Glutamatergic neuron (in vitro differentiated cells): Measurements from ENCODE around the gene MSI2. TPM values are rescaled to one million over a fixed set of nuclear protein-coding genes. Genes with fewer than 3 reads are reported as not detected.

Experiments used
- DNase-seq: peaks from one replicate; pipeline ENCODE4 v3.0.0; 2022
- H3K27ac Mint-ChIP-seq: one replicate; pipeline ENCODE4 v1.8.0; 2020; ENCODE audit warnings: mild to moderate bottlenecking, mixed read lengths, inconsistent platforms; ENCODE audit not compliant: unreplicated experiment
- H3K27me3 Mint-ChIP-seq: one replicate; pipeline ENCODE4 v1.8.0; 2020; ENCODE audit warnings: mild to moderate bottlenecking, moderate library complexity, mixed read lengths, inconsistent platforms; ENCODE audit not compliant: unreplicated experiment
- H3K36me3 Mint-ChIP-seq: one replicate; pipeline ENCODE4 v1.8.0; 2020; ENCODE audit warnings: mild to moderate bottlenecking, mixed read lengths, inconsistent platforms; ENCODE audit not compliant: unreplicated experiment
- H3K4me1 Mint-ChIP-seq: one replicate; pipeline ENCODE4 v1.8.0; 2020; ENCODE audit warnings: mild to moderate bottlenecking, low read depth, mixed read lengths, inconsistent platforms; ENCODE audit not compliant: unreplicated experiment
- H3K4me3 Mint-ChIP-seq: one replicate; pipeline ENCODE4 v1.8.0; 2020; ENCODE audit warnings: mild to moderate bottlenecking, mixed read lengths, inconsistent platforms; ENCODE audit not compliant: unreplicated experiment
- H3K9me3 Mint-ChIP-seq: one replicate; pipeline ENCODE4 v1.8.0; 2020; ENCODE audit warnings: mild to moderate bottlenecking, moderate library complexity, mixed read lengths, inconsistent platforms; ENCODE audit not compliant: unreplicated experiment
- CTCF ChIP-seq: fragments of 200-600 bp; sonication (generic); IDR thresholded peaks from one replicate; pipeline ENCODE4 v1.5.0; 2021; ENCODE audit not compliant: partially characterized antibody, unreplicated experiment
- total RNA-seq: library from RNA; stranded (reverse); fragmentation: NEBNext Ultra II Directional; extraction: Animal tissue kit (Norgen Biotek cat#: 25700); gene quantifications from one replicate; pipeline ENCODE4 v1.2.1, GENCODE V29; 2021; ENCODE audit not compliant: unreplicated experiment

MSI2 gene
- total RNA-seq, 1 donor from 2014 or later = 141 TPM

GRCh38 chr17:57669671-57670529 lies 413.6 kb downstream of the MSI2 start:
- Mint-ChIP-seq H3K4me1 (peaks cover 39% of the 10 kb centered on the region), H3K27ac (no peak overlapping the region), H3K27me3 (peaks cover 4% of the 10 kb centered on the region), H3K36me3 (no peaks in the 10 kb centered on the region), H3K4me3 (no peak overlapping the region), H3K9me3 (peaks cover 2% of the 10 kb centered on the region)
- no peak for DNase-seq
- no peak for TF ChIP-seq CTCF

GRCh38 chr17:57670769-57671569 lies 414.6 kb downstream of the MSI2 start:
- Mint-ChIP-seq H3K36me3 (no peaks in the 10 kb centered on the region), H3K4me3 (no peak overlapping the region), H3K9me3 (peaks cover 5% of the 10 kb centered on the region), H3K27ac (no peak overlapping the region), H3K4me1 (peaks cover 36% of the 10 kb centered on the region), H3K27me3 (peaks cover 4% of the 10 kb centered on the region)
- no peak for DNase-seq
- TF ChIP-seq CTCF = no peak

GRCh38 chr17:57671667-57672632 lies 415.6 kb downstream of the MSI2 start:
- Mint-ChIP-seq H3K36me3 (no peaks in the 10 kb centered on the region), H3K4me1 (peaks cover 42% of the 10 kb centered on the region), H3K9me3 (peaks cover 6% of the 10 kb centered on the region), H3K27me3 (peaks cover 2% of the 10 kb centered on the region), H3K4me3 (no peak overlapping the region), H3K27ac (peak overlapping the region; percentile 22)
- DNase-seq = peak; percentile 87
- TF ChIP-seq CTCF = peak; percentile 95

- peaks cover 5% of the 10 kb centered on the region for H3K27me3 Mint-ChIP-seq
- H3K4me3 Mint-ChIP-seq = no peak overlapping the region
- peaks cover 6% of the 10 kb centered on the region for H3K9me3 Mint-ChIP-seq
- H3K4me1 Mint-ChIP-seq = peaks cover 45% of the 10 kb centered on the region
- TF ChIP-seq CTCF = no peak
- no peak for DNase-seq
- H3K36me3 Mint-ChIP-seq = no peaks in the 10 kb centered on the region
- H3K27ac Mint-ChIP-seq = no peak overlapping the region
Observed at GRCh38 chr17:57672971-57673370, 416.6 kb downstream of the MSI2 start.
